ENCODE measurements around the gene MYEF2.

MYEF2 gene

GRCh38 chr15:48177766-48178647 is at the start of gene MYEF2:
MYEF2 (minus strand) TSS chr15:48178295; CDS start chr15:48178237, 58 bp downstream.
- DNase-seq (ENCODE audit: low spot score) = peak; percentile 84

GRCh38 chr15:48225771-48226170 is 47.7 kb upstream of the MYEF2 start:
- DNase-seq (ENCODE audit: low spot score) = no peak

GRCh38 chr15:48222627-48223026 is 44.5 kb upstream of the MYEF2 start:
- no peak for DNase-seq (ENCODE audit: low spot score)

GRCh38 chr15:48221885-48222284 is 43.8 kb upstream of the MYEF2 start:
- no peak for DNase-seq (ENCODE audit: low spot score)

GRCh38 chr15:48221261-48221660 is 43.2 kb upstream of the MYEF2 start:
- DNase-seq (ENCODE audit: low spot score) = no peak

- no peak for DNase-seq (ENCODE audit: low spot score)
Observed at GRCh38 chr15:48205981-48206380, 27.9 kb upstream of the MYEF2 start, which contains the start of gene SLC12A1. SLC12A1 (plus strand) TSS chr15:48206302; CDS start chr15:48207720, 1,418 bp downstream.

- no peak for DNase-seq (ENCODE audit: low spot score)
Observed at GRCh38 chr15:48202068-48202467, 24.0 kb upstream of the MYEF2 start.

GRCh38 chr15:48191574-48192225 is 13.6 kb upstream of the MYEF2 start, which contains the start of gene CTXN2:
CTXN2 (plus strand) TSS chr15:48191665; CDS start chr15:48201301, 9,636 bp downstream.
- peak; percentile 82 for DNase-seq (ENCODE audit: low spot score)

GRCh38 chr15:48190932-48191573 is 13.0 kb upstream of the MYEF2 start:
- DNase-seq (ENCODE audit: low spot score) = peak; percentile 79

GRCh38 chr15:48186271-48186670 is 8.2 kb upstream of the MYEF2 start:
- no peak for DNase-seq (ENCODE audit: low spot score)

GRCh38 chr15:48185529-48185928 is 7.4 kb upstream of the MYEF2 start:
- DNase-seq (ENCODE audit: low spot score) = no peak

GRCh38 chr15:48182749-48183148 is 4.7 kb upstream of the MYEF2 start:
- no peak for DNase-seq (ENCODE audit: low spot score)

GRCh38 chr15:48178648-48178931 is 495 bp upstream of the MYEF2 start:
- DNase-seq (ENCODE audit: low spot score) = no peak

GRCh38 chr15:48177383-48177765 is 721 bp downstream of the MYEF2 start:
- peak; percentile 69 for DNase-seq (ENCODE audit: low spot score)

GRCh38 chr15:48176957-48177356 is 1.1 kb downstream of the MYEF2 start:
- peak; percentile 14 for DNase-seq (ENCODE audit: low spot score)

- no peak for DNase-seq (ENCODE audit: low spot score)
Observed at GRCh38 chr15:48176112-48176511, 2.0 kb downstream of the MYEF2 start.

- DNase-seq (ENCODE audit: low spot score) = no peak
Observed at GRCh38 chr15:48175126-48175525, 3.0 kb downstream of the MYEF2 start.

- no peak for DNase-seq (ENCODE audit: low spot score)
Observed at GRCh38 chr15:48170981-48171380, 7.1 kb downstream of the MYEF2 start.

- no peak for DNase-seq (ENCODE audit: low spot score)
Observed at GRCh38 chr15:48168616-48169015, 9.5 kb downstream of the MYEF2 start.

- DNase-seq (ENCODE audit: low spot score) = no peak
Observed at GRCh38 chr15:48153526-48153925, 24.6 kb downstream of the MYEF2 start.

- DNase-seq (ENCODE audit: low spot score) = no peak
Observed at GRCh38 chr15:48149858-48150257, 28.2 kb downstream of the MYEF2 start.

- DNase-seq (ENCODE audit: low spot score) = no peak
Observed at GRCh38 chr15:48147358-48147757, 30.7 kb downstream of the MYEF2 start.

- no peak for DNase-seq (ENCODE audit: low spot score)
Observed at GRCh38 chr15:48145923-48146322, 32.2 kb downstream of the MYEF2 start.

Data from cerebellar cortex (tissue), 1 donor.